H1 (cell line): ENCODE data around the gene TLE2. TPM values are rescaled to one million over a fixed set of nuclear protein-coding genes. Genes with fewer than 3 reads are reported as not detected.

ENCODE experiments used
- CTCF ChIA-PET: fragments of 300-600 bp; sonication (Branson Sonifier 250); formaldehyde crosslinking; loops from one replicate; lab custom pipeline; 2021; ENCODE audit not compliant: partially characterized antibody; lab: Charles Lee
- POLR2A ChIA-PET: fragments of 300-600 bp; sonication (Branson Sonifier 250); formaldehyde crosslinking; loops from one replicate; lab custom pipeline; 2021; ENCODE audit warnings: inconsistent platforms; ENCODE audit not compliant: partially characterized antibody; lab: Charles Lee
- DNase-seq, 2 experiments: peaks; one replicate each; pipeline versions ENCODE4 v3.0.0 to v3.0.0-alpha.2; 2010 to 2022; ENCODE audit warnings: low spot score in 2 of 2, low read depth in 1 of 2, mixed read lengths in 1 of 2
- FAIRE-seq: peaks from 2 replicates; lab custom pipeline; 2011; peaks lifted over from hg19 to GRCh38; lab: Jason Lieb, UNC
- H2AFZ ChIP-seq: 2 replicates; pipeline ENCODE4 v1.8.1; 2012; ENCODE audit warnings: low read length, inconsistent platforms
- H2AK5ac ChIP-seq: 2 replicates; pipeline ENCODE4 v1.6.1; 2013; ENCODE audit warnings: low read depth, low read length
- H2BK120ac ChIP-seq: replicated peaks from 2 replicates; pipeline ENCODE3; 2013; ENCODE audit warnings: low read depth, low read length, inconsistent platforms
- H2BK12ac ChIP-seq: 2 replicates; pipeline ENCODE4 v1.6.1; 2013; ENCODE audit warnings: low read depth, low read length
- H2BK15ac ChIP-seq: 2 replicates; pipeline ENCODE4 v1.6.1; 2013; ENCODE audit warnings: low read length
- H2BK20ac ChIP-seq: 2 replicates; pipeline ENCODE4 v1.6.1; 2013; ENCODE audit warnings: low read length
- H2BK5ac ChIP-seq: 2 replicates; pipeline ENCODE4 v1.6.1; 2013; ENCODE audit warnings: low read depth, low read length
- H3K14ac ChIP-seq: 2 replicates; pipeline ENCODE4 v1.6.1; 2013; ENCODE audit warnings: inconsistent platforms; ENCODE audit not compliant: insufficient read length
- H3K18ac ChIP-seq: 2 replicates; pipeline ENCODE4 v1.6.1; 2013; ENCODE audit warnings: low read length; ENCODE audit errors: extremely low read depth
- H3K23ac ChIP-seq: 2 replicates; pipeline ENCODE4 v1.6.1; 2013; ENCODE audit warnings: inconsistent platforms; ENCODE audit not compliant: insufficient read length
- H3K23me2 ChIP-seq: 2 replicates; pipeline ENCODE4 v1.6.1; 2013; ENCODE audit warnings: low read depth, low read length
- H3K27ac ChIP-seq: 2 replicates; pipeline ENCODE4 v1.6.1; 2011; ENCODE audit warnings: low read depth, low read length, inconsistent platforms
- H3K27me3 ChIP-seq, 4 experiments: replicated peaks in 1 of 4; 1 replicate in 1 of 4; 2 replicates in 3 of 4; pipeline versions ENCODE4 v1.6.1 to v1.8.1; 2011 to 2013; ENCODE audit warnings: low read length in 3 of 4, mild to moderate bottlenecking in 3 of 4, inconsistent platforms in 2 of 4, mixed read lengths in 2 of 4, moderate library complexity in 1 of 4; ENCODE audit not compliant: control insufficient read depth in 3 of 4, insufficient read depth in 3 of 4; ENCODE audit errors: extremely low read depth in 1 of 4
- H3K36me3 ChIP-seq, 4 experiments: 2 replicates each; pipeline versions ENCODE4 v1.6.1 to v1.8.1; 2011 to 2013; ENCODE audit warnings: mild to moderate bottlenecking in 4 of 4, low read length in 3 of 4, moderate library complexity in 2 of 4, control low read depth in 1 of 4, inconsistent platforms in 1 of 4; ENCODE audit not compliant: insufficient read depth in 4 of 4, control insufficient read depth in 2 of 4
- H3K4ac ChIP-seq: replicated peaks from 2 replicates; pipeline ENCODE3; 2013; ENCODE audit warnings: low read length, low read depth, mixed read lengths, inconsistent platforms; ENCODE audit not compliant: insufficient read length
- H3K4me1 ChIP-seq, 4 experiments: replicated peaks in 1 of 4; 1 replicate in 1 of 4; 2 replicates in 3 of 4; pipeline versions ENCODE4 v1.6.1 to v1.8.1; 2011 to 2013; ENCODE audit warnings: low read length in 3 of 4, inconsistent platforms in 2 of 4, mixed read lengths in 1 of 4; ENCODE audit not compliant: insufficient read depth in 4 of 4, control insufficient read depth in 3 of 4
- H3K4me2 ChIP-seq, 2 experiments: 2 replicates each; pipeline versions ENCODE4 v1.6.1 to v1.8.1; 2011 to 2013; ENCODE audit warnings: low read depth in 2 of 2, low read length in 2 of 2, control low read depth in 1 of 2, inconsistent platforms in 1 of 2, mild to moderate bottlenecking in 1 of 2; ENCODE audit not compliant: insufficient read depth in 1 of 2
- H3K4me3 ChIP-seq, 4 experiments: fragments of 200-600, 300-600 bp in 1 of 4; sonication (generic), shearing (Covaris generic), sonication (Bioruptor Twin) in 1 of 4; 2 replicates each; pipeline versions ENCODE4 v1.5.1 to v1.8.1; 2011 to 2016; ENCODE audit warnings: low read length in 4 of 4, low read depth in 3 of 4, control low read depth in 2 of 4, inconsistent platforms in 2 of 4, mild to moderate bottlenecking in 2 of 4, mixed read lengths in 1 of 4, moderate library complexity in 1 of 4; ENCODE audit not compliant: insufficient read depth in 2 of 4; ENCODE audit errors: extremely low read depth in 1 of 4
- H3K56ac ChIP-seq: replicated peaks from 2 replicates; pipeline ENCODE3; 2013; ENCODE audit warnings: low read depth, mild to moderate bottlenecking, mixed read lengths, low read length, inconsistent platforms; ENCODE audit not compliant: insufficient read length
- H3K79me1 ChIP-seq: 2 replicates; pipeline ENCODE4 v1.6.1; 2013; ENCODE audit warnings: low read depth, low read length, control low read depth
- H3K79me2 ChIP-seq, 2 experiments: 2 replicates each; pipeline versions ENCODE4 v1.6.1 to v1.8.1; 2012 to 2013; ENCODE audit warnings: low read length in 2 of 2, mild to moderate bottlenecking in 2 of 2, inconsistent platforms in 1 of 2; ENCODE audit not compliant: insufficient read depth in 2 of 2, control insufficient read depth in 1 of 2
- H3K9ac ChIP-seq, 4 experiments: replicated peaks in 1 of 4; 1 replicate in 1 of 4; 2 replicates in 3 of 4; pipeline versions ENCODE4 v1.6.1 to v1.8.1; 2011 to 2013; ENCODE audit warnings: low read depth in 3 of 4, low read length in 3 of 4, control low read depth in 2 of 4, mild to moderate bottlenecking in 2 of 4, moderate library complexity in 2 of 4, inconsistent platforms in 1 of 4; ENCODE audit errors: extremely low read depth in 1 of 4
- H3K9me3 ChIP-seq, 2 experiments: 2 replicates each; pipeline versions ENCODE4 v1.6.1 to v1.8.1; 2012 to 2013; ENCODE audit warnings: mild to moderate bottlenecking in 2 of 2, moderate library complexity in 2 of 2, control low read depth in 1 of 2, inconsistent platforms in 1 of 2, low read depth in 1 of 2, low read length in 1 of 2, mixed read lengths in 1 of 2; ENCODE audit not compliant: insufficient read depth in 2 of 2
- H4K20me1 ChIP-seq, 2 experiments: replicated peaks in 1 of 2; 2 replicates each; pipeline versions ENCODE3 to v1.8.1; 2011 to 2013; ENCODE audit warnings: inconsistent platforms in 2 of 2, low read length in 2 of 2, mild to moderate bottlenecking in 1 of 2; ENCODE audit not compliant: insufficient read depth in 2 of 2, control insufficient read depth in 1 of 2
- H4K5ac ChIP-seq: 2 replicates; pipeline ENCODE4 v1.6.1; 2013; ENCODE audit warnings: low read length, low read depth, mixed read lengths, inconsistent platforms; ENCODE audit not compliant: insufficient read length
- H4K8ac ChIP-seq: 2 replicates; pipeline ENCODE4 v1.8.0; 2013; ENCODE audit warnings: mild to moderate bottlenecking, moderate library complexity, low read length, inconsistent platforms; ENCODE audit not compliant: insufficient read depth; ENCODE audit errors: extremely low read depth
- H4K91ac ChIP-seq: replicated peaks from 2 replicates; pipeline ENCODE3; 2013; ENCODE audit warnings: low read length, mixed read lengths, inconsistent platforms; ENCODE audit not compliant: insufficient read length
- CBX5 ChIP-seq: fragments of 300-800, 300-1000 bp; sonication (generic); IDR thresholded peaks from 2 replicates; pipeline ENCODE4 v1.7.1; 2016; ENCODE audit warnings: antibody characterized with exemption, low read length, low read depth
- HDAC2 ChIP-seq, 2 experiments: fragments of 300-600 bp in 1 of 2; sonication (generic) in 1 of 2; IDR thresholded peaks; 2 replicates each; pipeline ENCODE4 v1.6.1; 2011 to 2012; ENCODE audit warnings: low read depth in 2 of 2, low read length in 2 of 2, mild to moderate bottlenecking in 2 of 2, moderate library complexity in 2 of 2, borderline replicate concordance in 1 of 2, inconsistent platforms in 1 of 2
- HDAC6 ChIP-seq: IDR thresholded peaks from one replicate; pipeline ENCODE4 v1.7.1; 2012; ENCODE audit warnings: low read depth, mild to moderate bottlenecking, inconsistent platforms, low read length, moderate library complexity
- JUN ChIP-seq: IDR thresholded peaks from 2 replicates; pipeline ENCODE4 v1.6.1; 2011; ENCODE audit warnings: low read depth, mild to moderate bottlenecking, improper control_type of control experiment, low read length
- MAFK ChIP-seq: IDR thresholded peaks from 2 replicates; pipeline ENCODE4 v1.6.1; 2012; ENCODE audit warnings: low read depth, mild to moderate bottlenecking, improper control_type of control experiment, low read length
- MAX ChIP-seq: IDR thresholded peaks from 2 replicates; pipeline ENCODE4 v1.6.1; 2012; ENCODE audit warnings: inconsistent platforms
- NRF1 ChIP-seq: IDR thresholded peaks from 2 replicates; pipeline ENCODE4 v1.6.1; 2011; ENCODE audit warnings: mild to moderate bottlenecking, low read depth, low read length, improper control_type of control experiment
- PHF8 ChIP-seq: fragments of 200-600 bp; sonication (generic); conservative IDR thresholded peaks from 2 replicates; pipeline ENCODE4 v1.7.1; 2012; ENCODE audit warnings: low read depth, mild to moderate bottlenecking, inconsistent platforms, low read length, moderate library complexity
- SIRT6 ChIP-seq: IDR thresholded peaks from one replicate; pipeline ENCODE4 v1.7.1; 2012; ENCODE audit warnings: low read length, inconsistent platforms
- SRF ChIP-seq: IDR thresholded peaks from 2 replicates; pipeline ENCODE4 v1.6.1; 2011; ENCODE audit warnings: mild to moderate bottlenecking, low read depth, low read length, moderate library complexity
- TBP ChIP-seq: IDR thresholded peaks from 2 replicates; pipeline ENCODE4 v1.6.1; 2011; ENCODE audit warnings: low read depth, low read length, improper control_type of control experiment
- USF2 ChIP-seq: IDR thresholded peaks from 2 replicates; pipeline ENCODE4 v1.6.1; 2011; ENCODE audit warnings: low read length, improper control_type of control experiment
- WGBS, 2 experiments: shearing (Covaris generic) in 1 of 2; methylation state at CpG; one replicate each; pipeline versions ENCODE4 v1.1.6 to v1.1.7; 2013 to 2015; ENCODE audit warnings: low lambda C conversion rate in 2 of 2, mixed read lengths in 2 of 2, inconsistent platforms in 1 of 2, low coverage in 1 of 2, missing lambda C conversion rate in 1 of 2; ENCODE audit not compliant: insufficient replicate concordance in 2 of 2, insufficient coverage in 1 of 2, insufficient read length in 1 of 2; ENCODE audit errors: extremely low coverage in 1 of 2, missing lambda C conversion rate in 1 of 2; 5-methylcytosine and 5-hydroxymethylcytosine counted together
- polyA plus RNA-seq, 7 experiments: library from polyadenylated mRNA; depleted of rRNA in 3 of 7; stranded (reverse) in 5 of 7; unstranded in 2 of 7; fragments of >200 nt in 5 of 7; fragments of 200-250 nt in 2 of 7; gene quantifications; 1 replicate in 5 of 7; 2 replicates in 1 of 7; 4 replicates in 1 of 7; pipeline versions ENCODE4 v1.2.1 to v1.2.3, GENCODE V29; 2011 to 2013; ENCODE audit warnings: missing spikeins in 2 of 7, mixed read lengths in 2 of 7
- total RNA-seq: library from RNA; stranded (reverse); fragmentation: NEBNext Ultra II Directional; extraction: Animal tissue kit (Norgen Biotek cat#: 25700); gene quantifications from 2 replicates; pipeline ENCODE4 v1.2.1, GENCODE V29; 2021

Gene TLE2
- total and polyA plus RNA-seq, 2 of the 8 experiments (the other 6 are each of a cell fraction or from before 2014, with no cell fraction given), result 8.0 to 11.5 TPM

- 89% methylated on average over 9 of the region's 9 CpGs; no CpG with 5 or more reads in 1 of the 2 experiments for WGBS, 2 experiments
- TF ChIP-seq MAFK (no peak), USF2 (no peak), SIRT6 (no peak), HDAC6 (no peak), TBP (no peak), SRF (no peak), MAX (no peak), CBX5 (no peak), PHF8 (no peak), NRF1 (no peak), JUN (no peak), HDAC2 (IDR thresholded peaks at IDR 0.05; ENCODE audit: borderline replicate concordance in 1 of 2, low read depth in 2 of 2, low read length in 2 of 2) (no peak)
Measured at GRCh38 chr19:3007975-3008374, 21.1 kb downstream of the TLE2 start.

More at GRCh38 chr19:3007975-3008374, 21.1 kb downstream of the TLE2 start:
- Histone ChIP-seq H3K79me2 (no peaks in the 10 kb centered on the region), H3K4me1 (peaks cover 0 to 14% (median 2%) of the 10 kb centered on the region in 4 experiments; a peak in 3 of 7 replicates), H3K79me1 (no peaks in the 10 kb centered on the region), H3K27ac (no peak overlapping the region), H3K4me3 (no peak overlapping the region), H2BK15ac (no peak overlapping the region), H4K8ac (no peak overlapping the region), H2BK120ac (no peak overlapping the region), H3K36me3 (no peaks in the 10 kb centered on the region), H2AFZ (no peak overlapping the region), H3K9me3 (no peaks in the 10 kb centered on the region), H2AK5ac (no peak overlapping the region), H4K91ac (no peak overlapping the region), H3K4ac (no peak overlapping the region), H2BK20ac (no peak overlapping the region), H4K5ac (no peak overlapping the region), H3K4me2 (no peak overlapping the region), H2BK12ac (no peak overlapping the region), H3K9ac (no peak overlapping the region), H4K20me1 (peaks cover 0 to 2% of the 10 kb centered on the region in 2 experiments), H3K56ac (no peak overlapping the region), H3K27me3 (no peaks in the 10 kb centered on the region), H3K14ac (no peak overlapping the region), H3K18ac (no peak overlapping the region), H3K23ac (no peak overlapping the region), H3K23me2 (no peaks in the 10 kb centered on the region), H2BK5ac (no peak overlapping the region)
- no peak for FAIRE-seq
- DNase-seq, result no peak
- ChIA-PET CTCF (interaction anchor here (1.0 to 1.1 kb wide), 4 partner anchors 10 to 216 kb away, joined by 3 to 4 read pairs (median 3); no protein-coding TSS in a partner anchor), POLR2A (interaction anchor here (0.7 kb wide), 1 partner anchor 8 kb away, joined by 3 read pairs; no protein-coding TSS in a partner anchor)
